ENCODE measurements around the gene ZNF263.
"Not testable (repeated sequence)": the region's sequence is repeated elsewhere in the genome, so short reads cannot be mapped to it uniquely, and the experiment has no call there.

Gene ZNF263

DNA sequence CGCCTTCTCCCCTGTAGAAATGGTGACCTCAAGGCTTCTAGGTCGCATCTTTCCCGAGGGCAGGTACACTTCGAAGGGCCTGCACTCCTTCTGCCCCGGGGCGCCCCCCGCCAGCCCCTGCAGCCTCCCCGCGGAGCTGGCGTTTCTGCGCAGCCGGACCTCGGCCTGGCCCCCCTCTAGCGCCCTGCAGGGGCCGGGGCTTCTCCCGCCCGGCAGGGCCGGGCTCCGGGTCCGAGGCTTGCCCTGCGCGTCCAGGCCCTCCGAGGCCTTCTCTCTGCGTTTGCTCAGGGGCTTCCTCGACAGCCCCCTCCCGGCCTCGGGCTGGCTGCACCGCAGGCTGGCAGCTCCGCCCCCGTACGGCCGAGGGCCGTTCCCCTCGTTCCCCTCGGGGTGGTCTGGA, 29.0 kb upstream of the ZNF263 start:
- DNase-seq (ENCODE audit: low read depth in 1 of 2, low spot score in 1 of 2) = no peak

DNA sequence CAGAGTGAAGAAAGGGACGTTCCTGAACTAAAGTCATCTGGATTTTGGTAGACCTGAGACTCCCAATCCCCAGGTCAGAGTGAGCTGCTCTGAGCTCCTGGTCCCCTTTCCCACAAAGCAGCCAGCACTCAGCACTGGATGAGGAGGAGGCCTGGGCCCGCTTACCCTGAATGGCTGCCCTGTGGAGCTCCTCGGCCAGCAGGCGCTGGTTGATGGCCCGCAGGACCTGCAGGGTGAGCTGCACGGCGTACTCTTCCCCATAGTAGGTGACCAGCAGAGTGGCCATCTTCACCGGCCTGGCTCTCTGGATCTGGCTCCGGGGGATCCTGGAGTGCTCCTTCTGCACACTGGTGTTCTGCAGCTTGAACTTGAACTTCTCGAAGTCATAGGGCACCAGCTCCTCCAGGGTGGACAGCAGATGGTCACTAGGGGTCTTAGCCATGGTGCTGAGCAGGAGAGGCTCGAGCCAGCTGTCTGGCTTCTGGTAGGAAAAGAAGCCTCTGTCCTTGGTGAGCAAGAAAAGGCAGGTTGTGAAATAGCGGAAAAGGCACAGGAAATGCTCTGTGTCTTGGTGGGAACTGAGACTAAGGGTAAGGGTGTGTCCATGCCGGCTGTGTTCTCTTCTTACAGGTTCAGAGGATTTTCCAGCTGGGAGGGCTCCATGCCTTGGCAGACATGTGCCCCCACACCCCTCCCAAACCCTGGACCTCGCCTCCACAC, 27.0 kb upstream of the ZNF263 start, which contains the start of gene MEFV:
MEFV (minus strand) TSS at position 488 of the 720 bp plus-strand sequence; CDS start at position 442, 46 bp downstream.
- no peak for DNase-seq (ENCODE audit: low read depth in 1 of 2, low spot score in 1 of 2)
- in situ Hi-C loops (cut with HindIII; ENCODE audit: low pct_unique_long_range_greater_than_20kb, low sequenced_read_pairs) = no loop called here

More for the DNA sequence above, 29.0 kb upstream of the ZNF263 start:
- TF ChIP-seq JUND (IDR thresholded peaks at IDR 0.05; ENCODE audit: low read depth) = no peak
- in situ Hi-C loops (cut with HindIII; ENCODE audit: low pct_unique_long_range_greater_than_20kb, low sequenced_read_pairs) = no loop called here

DNA sequence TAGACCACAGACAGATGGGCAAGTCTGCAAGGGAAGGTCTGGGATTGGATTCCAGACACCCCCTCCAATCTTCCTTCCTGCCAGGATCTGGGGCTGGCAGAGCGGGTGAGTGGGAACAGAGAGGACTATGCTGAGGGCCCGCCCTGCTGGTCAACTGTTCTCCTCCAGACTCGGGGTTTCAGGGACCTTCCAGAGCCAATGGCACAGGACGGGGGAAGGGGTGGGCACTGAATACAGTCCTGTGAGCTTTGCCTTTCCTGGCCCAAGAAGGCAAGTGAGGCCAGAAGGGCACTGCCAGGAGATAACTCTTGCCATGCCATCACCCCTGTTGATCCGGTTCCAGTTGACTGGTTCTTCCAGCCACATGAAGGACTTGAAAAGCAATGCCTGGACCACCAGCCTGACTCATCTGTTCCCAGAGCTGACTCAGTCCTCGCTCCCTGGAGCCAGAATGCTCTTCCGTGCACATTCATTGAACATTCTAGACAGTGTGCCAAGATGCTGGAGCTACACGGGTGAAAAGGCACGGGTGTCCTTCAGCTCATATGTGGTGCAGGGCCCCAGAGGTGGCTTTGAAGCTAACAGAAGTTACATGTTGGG, 26.3 kb upstream of the ZNF263 start:
- in situ Hi-C loops (cut with HindIII; ENCODE audit: low pct_unique_long_range_greater_than_20kb, low sequenced_read_pairs) = no loop called here
- no peak for DNase-seq (ENCODE audit: low read depth in 1 of 2, low spot score in 1 of 2)
- TF ChIP-seq JUND (IDR thresholded peaks at IDR 0.05; ENCODE audit: low read depth) = no peak

More for the DNA sequence above, 27.0 kb upstream of the ZNF263 start, which contains the start of gene MEFV:
- no peak for TF ChIP-seq JUND (IDR thresholded peaks at IDR 0.05; ENCODE audit: low read depth)

DNA sequence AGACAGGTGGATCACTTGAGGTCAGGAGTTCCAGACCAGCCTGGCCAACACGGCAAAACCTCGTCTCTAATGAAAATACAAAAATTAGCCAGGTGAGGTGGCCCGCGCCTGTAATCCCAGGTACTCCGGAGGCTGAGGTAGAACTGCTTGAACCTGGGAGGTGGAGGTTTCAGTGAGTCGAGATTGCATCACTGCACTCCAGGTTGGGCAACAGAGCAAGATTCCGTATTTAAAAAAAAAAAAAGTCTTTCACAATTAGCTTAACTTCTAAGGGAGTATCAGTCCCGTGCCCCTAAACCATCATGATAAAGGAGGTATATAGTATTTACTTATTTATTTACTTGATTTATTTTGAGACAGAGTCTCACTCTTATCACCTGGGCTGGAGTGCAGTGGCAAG, 23.5 kb upstream of the ZNF263 start:
- in situ Hi-C loops (cut with HindIII; ENCODE audit: low pct_unique_long_range_greater_than_20kb, low sequenced_read_pairs) = no loop called here
- no peak for TF ChIP-seq JUND (IDR thresholded peaks at IDR 0.05; ENCODE audit: low read depth)
- DNase-seq (ENCODE audit: low read depth in 1 of 2, low spot score in 1 of 2) = no peak

DNA sequence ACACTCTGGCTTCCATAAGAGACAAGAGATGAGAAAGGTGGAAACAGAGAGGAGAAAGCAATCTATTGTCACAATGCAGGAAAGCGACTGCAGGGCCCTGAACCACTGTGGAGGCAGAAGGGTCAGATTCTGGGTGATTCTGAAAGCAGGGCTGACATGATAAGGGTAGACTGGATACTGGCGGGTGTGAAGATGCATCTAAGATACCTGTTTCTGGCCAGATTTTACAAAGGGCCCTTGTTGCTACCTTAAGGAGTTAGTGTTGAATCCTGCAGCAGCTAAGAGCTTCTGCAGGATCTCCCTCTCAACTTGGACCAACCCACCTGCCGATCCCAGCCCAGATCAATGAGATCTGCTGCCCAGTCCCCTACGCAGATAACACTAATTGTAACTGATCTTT, 20.8 kb upstream of the ZNF263 start:
- in situ Hi-C loops (cut with HindIII; ENCODE audit: low pct_unique_long_range_greater_than_20kb, low sequenced_read_pairs) = no loop called here
- TF ChIP-seq JUND (IDR thresholded peaks at IDR 0.05; ENCODE audit: low read depth) = no peak
- no peak for DNase-seq (ENCODE audit: low read depth in 1 of 2, low spot score in 1 of 2)

DNA sequence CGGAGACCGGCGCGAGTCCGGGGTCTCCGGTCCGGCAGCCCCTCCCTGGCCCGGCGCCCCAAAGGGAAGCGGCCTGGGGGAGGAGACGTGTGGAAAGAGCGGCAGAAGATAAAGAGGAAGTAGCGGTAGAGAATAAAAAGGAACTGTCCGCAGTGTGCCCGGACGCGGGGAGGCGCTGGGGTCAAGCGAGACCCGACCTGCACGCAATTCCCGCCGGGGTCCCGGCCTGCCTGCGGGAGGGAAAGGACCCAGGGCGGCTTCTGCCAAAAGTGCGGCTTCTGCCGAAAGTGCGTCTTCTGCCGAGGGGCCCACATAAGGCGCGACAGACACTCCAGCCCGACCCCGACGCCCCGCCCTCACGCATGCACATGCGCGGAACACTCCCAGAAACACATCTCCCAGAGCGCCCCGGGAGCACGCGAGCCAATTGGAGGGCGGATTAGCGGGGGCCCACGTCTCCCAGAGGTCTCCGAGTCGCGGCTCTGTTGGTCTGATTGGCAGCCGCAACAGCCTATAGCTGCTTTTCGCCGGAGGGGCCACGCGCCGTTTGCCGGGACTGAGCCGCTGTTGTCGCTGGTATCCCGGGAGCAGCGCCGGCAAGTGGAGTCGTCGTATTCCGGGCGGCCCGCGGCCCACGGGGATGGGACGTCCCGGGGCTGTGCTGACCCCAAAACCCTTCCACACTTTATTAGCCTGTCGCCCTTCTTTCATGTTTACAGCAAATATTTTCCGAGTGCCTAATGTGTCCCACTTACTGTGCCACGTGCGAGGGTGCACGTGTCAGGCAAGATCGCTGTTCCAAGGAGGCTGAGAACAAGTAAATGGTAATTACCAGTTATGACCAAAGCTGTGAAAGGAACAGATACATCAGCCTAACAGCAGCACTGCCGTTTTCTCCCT, 18.9 kb upstream of the ZNF263 start:
- no peak for TF ChIP-seq JUND (IDR thresholded peaks at IDR 0.05; ENCODE audit: low read depth)
- in situ Hi-C loops (cut with HindIII; ENCODE audit: low pct_unique_long_range_greater_than_20kb, low sequenced_read_pairs) = no loop called here

DNA sequence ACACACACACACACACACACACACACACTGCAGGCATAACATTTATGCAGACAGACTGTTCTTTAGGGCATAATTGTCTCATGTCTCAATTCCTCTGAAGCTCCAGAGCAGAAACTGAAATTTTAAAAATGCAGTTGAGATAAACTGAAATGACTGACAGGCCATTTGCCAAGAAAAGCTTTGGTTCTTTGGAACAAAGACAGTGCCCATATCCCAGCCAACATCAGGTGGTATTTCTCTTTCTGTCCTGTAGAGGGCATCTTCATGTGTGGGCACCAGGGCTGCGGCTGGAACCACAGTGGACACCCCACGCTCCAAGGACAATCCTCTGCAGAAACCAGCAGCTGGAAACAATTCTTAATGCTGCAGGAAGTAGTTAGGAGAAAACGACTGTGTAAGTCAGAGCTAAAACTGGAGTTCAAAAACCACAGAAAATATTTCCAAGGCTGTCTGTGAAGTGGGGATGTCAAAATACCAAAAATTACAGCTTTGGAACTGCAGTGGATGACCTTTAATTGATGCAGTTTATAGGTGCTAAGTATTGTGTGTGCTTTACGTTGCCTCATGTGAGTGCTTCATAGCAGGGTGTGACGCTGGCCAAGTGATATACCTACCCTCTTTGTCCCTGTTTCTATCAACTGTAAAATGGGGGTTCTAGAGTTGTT, 16.3 kb upstream of the ZNF263 start:
- in situ Hi-C loops (cut with HindIII; ENCODE audit: low pct_unique_long_range_greater_than_20kb, low sequenced_read_pairs) = no loop called here
- no peak for TF ChIP-seq JUND (IDR thresholded peaks at IDR 0.05; ENCODE audit: low read depth)
- DNase-seq (ENCODE audit: low read depth in 1 of 2, low spot score in 1 of 2) = peak; percentile 30 to 74

More for the DNA sequence above, 18.9 kb upstream of the ZNF263 start:
- DNase-seq (ENCODE audit: low read depth in 1 of 2, low spot score in 1 of 2) = peak; percentile 98 to 99

DNA sequence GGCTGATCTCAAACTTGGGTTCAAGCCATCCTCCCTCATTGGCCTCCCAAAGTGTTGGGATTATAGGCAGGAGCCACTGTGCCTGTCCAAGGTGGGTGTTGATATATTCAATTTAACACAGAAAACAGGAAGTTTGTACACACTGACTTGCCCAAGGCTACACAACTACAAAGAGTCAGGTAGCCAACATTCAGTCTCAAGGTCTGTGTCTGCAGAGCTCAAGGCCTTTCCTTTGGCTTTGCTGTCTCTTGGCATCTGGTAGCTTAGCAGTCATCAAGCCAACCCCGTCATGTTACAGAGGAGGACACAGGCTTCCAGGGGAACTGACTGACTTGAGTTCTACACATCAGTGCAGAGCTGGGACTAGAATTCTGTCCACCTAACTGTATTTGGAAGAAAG, 15.0 kb upstream of the ZNF263 start:
- in situ Hi-C loops (cut with HindIII; ENCODE audit: low pct_unique_long_range_greater_than_20kb, low sequenced_read_pairs) = no loop called here

DNA sequence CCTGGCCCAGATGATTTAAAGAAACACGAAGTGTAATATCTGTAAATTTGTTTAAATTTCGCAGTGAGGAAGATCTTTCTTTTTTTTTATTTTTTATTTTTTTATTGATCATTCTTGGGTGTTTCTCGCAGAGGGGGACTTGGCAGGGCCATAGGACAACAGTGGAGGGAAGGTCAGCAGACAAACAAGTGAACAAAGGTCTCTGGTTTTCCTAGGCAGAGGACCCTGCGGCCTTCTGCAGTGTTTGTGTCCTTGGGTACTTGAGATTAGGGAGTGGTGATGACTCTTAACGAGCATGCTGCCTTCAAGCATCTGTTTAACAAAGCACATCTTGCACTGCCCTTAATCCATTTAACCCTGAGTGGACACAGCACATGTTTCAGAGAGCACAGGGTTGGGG, 12.6 kb upstream of the ZNF263 start:
- DNase-seq (ENCODE audit: low read depth in 1 of 2, low spot score in 1 of 2); in situ Hi-C loops (cut with HindIII; ENCODE audit: low pct_unique_long_range_greater_than_20kb, low sequenced_read_pairs): not testable (repeated sequence)

More for the DNA sequence above, 15.0 kb upstream of the ZNF263 start:
- no peak for TF ChIP-seq JUND (IDR thresholded peaks at IDR 0.05; ENCODE audit: low read depth)
- DNase-seq (ENCODE audit: low read depth in 1 of 2, low spot score in 1 of 2) = no peak

DNA sequence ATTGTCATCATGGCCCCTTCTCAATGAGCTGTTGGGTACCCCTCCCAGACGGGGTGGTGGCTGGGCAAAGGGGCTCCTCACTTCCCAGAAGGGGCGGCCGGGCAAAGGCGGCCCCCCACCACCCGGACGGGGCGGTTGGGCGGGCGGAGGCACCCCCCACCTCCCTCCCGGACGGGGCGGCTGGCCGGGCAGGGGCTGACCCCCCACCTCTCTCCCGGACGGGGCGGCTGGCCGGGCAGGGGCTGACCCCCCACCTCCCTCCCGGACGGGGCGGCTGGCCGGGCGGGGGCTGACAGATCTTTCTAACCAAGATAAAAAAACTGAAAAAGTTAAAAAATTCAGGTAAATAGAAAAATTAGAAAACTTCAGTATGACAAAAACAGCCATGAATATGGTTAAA, 12.0 kb upstream of the ZNF263 start:
- DNase-seq (ENCODE audit: low read depth in 1 of 2, low spot score in 1 of 2); in situ Hi-C loops (cut with HindIII; ENCODE audit: low pct_unique_long_range_greater_than_20kb, low sequenced_read_pairs): not testable (repeated sequence)

DNA sequence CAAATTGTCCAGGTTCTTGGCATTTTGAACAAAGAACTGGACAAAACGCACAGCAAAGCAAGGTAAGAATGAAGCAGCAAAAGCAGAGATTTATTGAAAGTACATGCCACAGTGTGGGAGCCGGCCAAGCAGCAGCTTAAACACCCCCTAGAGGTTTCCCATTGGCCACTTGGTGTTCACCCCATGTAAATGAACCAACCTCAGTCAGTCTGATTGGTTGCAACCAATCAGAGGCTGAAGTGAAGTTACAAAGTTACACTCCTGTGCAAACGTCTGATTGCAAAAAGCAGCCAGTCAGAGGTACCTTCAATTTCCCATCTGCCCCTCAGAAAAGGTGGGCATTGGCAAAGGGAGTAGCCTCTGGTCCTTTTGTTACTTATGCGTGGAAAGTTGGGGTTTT, 8.8 kb upstream of the ZNF263 start:
- DNase-seq (ENCODE audit: low read depth in 1 of 2, low spot score in 1 of 2) = peak in 1 of 2 experiments; percentile 64
- no peak for TF ChIP-seq JUND (IDR thresholded peaks at IDR 0.05; ENCODE audit: low read depth)
- in situ Hi-C loops (cut with HindIII; ENCODE audit: low pct_unique_long_range_greater_than_20kb, low sequenced_read_pairs) = no loop called here

DNA sequence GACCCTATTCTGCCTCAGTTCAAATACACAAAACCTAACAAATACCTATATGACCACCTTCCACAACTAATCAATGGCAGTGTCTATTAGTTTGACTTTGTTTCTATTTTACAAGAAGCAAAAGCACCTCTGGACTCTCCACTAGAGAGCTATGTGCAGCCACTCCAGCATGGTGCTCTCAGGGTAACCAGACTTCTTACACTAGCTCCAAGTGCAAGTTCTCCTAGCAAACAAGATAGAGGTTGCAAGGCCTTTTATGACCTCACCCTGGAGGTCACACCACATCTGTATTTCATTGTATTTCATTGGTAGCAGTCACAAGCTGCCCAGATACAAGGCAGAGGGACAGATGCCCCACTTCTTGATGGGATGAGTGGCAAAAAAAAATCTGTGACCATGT, 8.3 kb upstream of the ZNF263 start:
- in situ Hi-C loops (cut with HindIII; ENCODE audit: low pct_unique_long_range_greater_than_20kb, low sequenced_read_pairs) = no loop called here

More for the DNA sequence above, 8.3 kb upstream of the ZNF263 start:
- no peak for TF ChIP-seq JUND (IDR thresholded peaks at IDR 0.05; ENCODE audit: low read depth)
- DNase-seq (ENCODE audit: low read depth in 1 of 2, low spot score in 1 of 2) = no peak
